K562 (cell line): ENCODE data around the gene PRC1. TPM values are rescaled to one million over a fixed set of nuclear protein-coding genes. Genes with fewer than 3 reads are reported as not detected.
A peak's percentile ranks its signal among the peaks of the same experiment; 100 is the strongest.

Source experiments
- BDP1 ChIP-seq: IDR thresholded peaks from 3 replicates; pipeline ENCODE4 v1.6.1; 2011; ENCODE audit not compliant: insufficient read length, insufficient read depth
- CTCF ChIP-seq, 3 experiments: IDR thresholded peaks in 2 of 3; conservative IDR thresholded peaks in 1 of 3; 2 replicates each; pipeline ENCODE4 v1.5.1; 2011 to 2012; ENCODE audit warnings: low read length in 3 of 3, mild to moderate bottlenecking in 3 of 3, control low read depth in 2 of 3, improper control_type of control experiment in 1 of 3, inconsistent platforms in 1 of 3, low read depth in 1 of 3, mixed read lengths in 1 of 3, moderate library complexity in 1 of 3; ENCODE audit not compliant: insufficient read depth in 2 of 3
- HBP1 ChIP-seq: fragments of 450-650 bp; formaldehyde crosslinking; IDR thresholded peaks from 2 replicates; pipeline ENCODE4 v1.4.0; 2022; ENCODE audit warnings: missing genetic modification characterization
- HDAC8 ChIP-seq: fragments of 450-650 bp; IDR thresholded peaks from 2 replicates; pipeline ENCODE4 v1.6.1; 2016; ENCODE audit warnings: mild to moderate bottlenecking, missing genetic modification characterization, moderate library complexity, missing compliant biosample characterization
- MAFK ChIP-seq: IDR thresholded peaks from 2 replicates; pipeline ENCODE4 v1.6.1; 2011; ENCODE audit warnings: low read length, improper control_type of control experiment
- MYBL2 ChIP-seq, 2 experiments: fragments of 450-650 bp in 1 of 2; sonication (generic) in 1 of 2; formaldehyde crosslinking in 1 of 2; IDR thresholded peaks; 2 replicates each; pipeline versions ENCODE4 v1.6.1 to v1.8.1; 2017 to 2022; ENCODE audit warnings: borderline replicate concordance in 1 of 2, inconsistent platforms in 1 of 2, low read depth in 1 of 2, mild to moderate bottlenecking in 1 of 2, missing genetic modification reagents in 1 of 2, moderate library complexity in 1 of 2
- PATZ1 ChIP-seq: fragments of 250-450 bp; sonication (Bioruptor Pico); IDR thresholded peaks from 2 replicates; pipeline ENCODE4 v1.5.0; 2020; ENCODE audit warnings: mild to moderate bottlenecking, borderline replicate concordance
- SIX5 ChIP-seq, 2 experiments: IDR thresholded peaks; 2 replicates each; pipeline ENCODE4 v1.6.1; 2011; ENCODE audit warnings: low read length in 2 of 2, borderline replicate concordance in 1 of 2, low read depth in 1 of 2, mild to moderate bottlenecking in 1 of 2, moderate library complexity in 1 of 2; ENCODE audit not compliant: insufficient read depth in 1 of 2
- TBL1XR1 ChIP-seq, 2 experiments: IDR thresholded peaks; 2 replicates each; pipeline ENCODE4 v1.6.1; 2012; ENCODE audit warnings: improper control_type of control experiment in 2 of 2, low read length in 2 of 2, mild to moderate bottlenecking in 1 of 2
- ZBTB49 ChIP-seq: sonication (generic); formaldehyde crosslinking; IDR thresholded peaks from 2 replicates; pipeline ENCODE4 v1.8.0; 2022; ENCODE audit warnings: missing genetic modification reagents, mild to moderate bottlenecking, borderline replicate concordance
- ZBTB8A ChIP-seq: fragments of 450-650 bp; IDR thresholded peaks from 2 replicates; pipeline ENCODE4 v1.6.1; 2018; ENCODE audit warnings: mild to moderate bottlenecking, moderate library complexity; ENCODE audit not compliant: partially characterized antibody
- ZFX ChIP-seq: sonication (generic); formaldehyde crosslinking; IDR thresholded peaks from 2 replicates; pipeline ENCODE4 v1.8.0; 2022; ENCODE audit warnings: mild to moderate bottlenecking, missing genetic modification reagents, moderate library complexity
- ZHX1 ChIP-seq: fragments of 150-350 bp; conservative IDR thresholded peaks from 2 replicates; pipeline ENCODE4 v1.6.1; 2014; ENCODE audit warnings: low read length
- ZNF239 ChIP-seq: fragments of 250-450 bp; sonication (Bioruptor Pico); IDR thresholded peaks from 2 replicates; pipeline ENCODE4 v1.4.0; 2020; ENCODE audit warnings: mild to moderate bottlenecking
- polyA plus RNA-seq, 8 experiments: library from polyadenylated mRNA; depleted of rRNA in 4 of 8; stranded (reverse) in 5 of 8; unstranded in 3 of 8; fragments of >200 nt; fragmentation: Nextera tagmentation in 2 of 8; fragmentation: Illumina TruSeq in 1 of 8; extraction: Ambion mirVana in 2 of 8; extraction: Trizol in 1 of 8; gene quantifications; 2 replicates each; pipeline versions ENCODE4 v1.2.1 to v1.2.3, GENCODE V29; 2011 to 2014; ENCODE audit warnings: inconsistent platforms in 1 of 8, missing spikeins in 1 of 8
- total RNA-seq, 7 experiments: library from RNA; depleted of rRNA in 6 of 7; stranded (reverse); fragments of >200 nt in 6 of 7; fragmentation: Illumina TruSeq in 2 of 7; extraction: Trizol in 2 of 7; gene quantifications; 2 replicates each; pipeline versions ENCODE4 v1.2.1 to v1.2.3, GENCODE V29; 2011 to 2021; ENCODE audit warnings: low replicate concordance in 1 of 7

PRC1 gene
- total and polyA plus RNA-seq, 9 of the 15 experiments (the other 6 are each of a cell fraction or from before 2014, with no cell fraction given): 156 to 391 (median 240) TPM

DNA sequence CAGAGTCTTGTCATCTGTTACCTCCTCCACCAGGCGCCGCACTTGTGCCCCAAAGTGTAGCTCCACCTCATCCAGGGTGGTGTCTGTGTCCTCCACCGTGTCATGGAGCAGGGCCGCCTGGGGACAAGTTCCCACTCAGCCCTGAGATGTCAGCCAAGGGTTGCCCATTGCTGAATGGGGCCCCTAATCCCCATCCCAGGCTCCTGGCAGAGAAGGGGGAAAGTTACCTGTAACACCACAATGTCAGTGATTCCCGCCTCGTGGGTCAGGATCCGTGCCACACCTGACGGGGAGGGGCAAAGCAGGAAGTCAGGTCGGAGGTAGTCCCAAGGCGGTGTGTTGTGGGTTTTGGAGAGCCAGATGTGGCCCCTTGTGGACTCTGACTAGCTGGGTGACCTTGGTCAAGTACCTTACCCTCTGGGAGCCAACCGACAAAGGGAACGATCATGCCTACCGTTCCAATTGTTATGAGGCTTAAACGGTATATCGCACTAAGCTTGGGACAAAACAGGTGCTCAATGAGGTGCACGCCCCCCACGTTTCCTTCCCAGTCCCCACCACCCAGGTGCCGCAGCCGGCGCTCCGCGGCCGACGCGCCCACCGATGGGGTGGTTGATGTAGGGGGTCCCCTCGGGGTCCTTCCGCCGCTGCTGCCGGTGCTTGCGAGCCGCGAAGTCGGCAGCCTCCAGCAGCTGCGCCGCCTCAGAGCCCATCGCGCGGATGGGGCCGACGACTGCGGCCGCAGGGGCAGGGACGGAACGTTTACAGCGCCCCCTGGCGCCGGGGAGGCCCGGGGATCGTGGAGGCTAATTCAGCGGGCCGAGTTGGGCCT lies 62.3 kb downstream of the PRC1 start, which contains the start of gene HDDC3 (continued):
- TF ChIP-seq PATZ1 (no peak), TBL1XR1 (IDR thresholded peaks at IDR 0.05; ENCODE audit: low read length in 2 of 2) (peak in 1 of 2 experiments; percentile 6; a peak in 1 of 4 replicates), SIX5 (IDR thresholded peaks at IDR 0.05; ENCODE audit: borderline replicate concordance in 1 of 2, insufficient read depth in 1 of 2, low read depth in 1 of 2, low read length in 2 of 2) (no peak), CTCF (IDR thresholded peaks at IDR 0.05 in 2 of 3, conservative IDR thresholded peaks at IDR 0.05 in 1 of 3; ENCODE audit: insufficient read depth in 2 of 3, low read depth in 1 of 3, low read length in 3 of 3) (peak; percentile 92 to 98 (median 98)), ZNF239 (CRISPR knock-in tag) (no peak), HBP1 (CRISPR knock-in tag) (0 out of 2 replicates have a peak, but pooled peaks have one; percentile 44), ZHX1 (no peak), ZBTB8A (no peak), MYBL2 (IDR thresholded peaks at IDR 0.05; ENCODE audit: low read depth) (no peak), MYBL2 (CRISPR knock-in tag; IDR thresholded peaks at IDR 0.05; ENCODE audit: borderline replicate concordance) (no peak), MAFK (0 out of 2 replicates have a peak, but pooled peaks have one; percentile 12), BDP1 (no peak), ZBTB49 (CRISPR knock-in tag) (no peak), ZFX (CRISPR knock-in tag) (peak; percentile 88), HDAC8 (tag) (no peak)
